ENCODE data around the gene SLC17A8. TPM values are rescaled to one million over a fixed set of nuclear protein-coding genes. Genes with fewer than 3 reads are reported as not detected.

Gene SLC17A8
- total and polyA plus RNA-seq, 2 donors (not counting 3 experiments of a cell fraction or from before 2014, with no cell fraction given) = not detected

DNA sequence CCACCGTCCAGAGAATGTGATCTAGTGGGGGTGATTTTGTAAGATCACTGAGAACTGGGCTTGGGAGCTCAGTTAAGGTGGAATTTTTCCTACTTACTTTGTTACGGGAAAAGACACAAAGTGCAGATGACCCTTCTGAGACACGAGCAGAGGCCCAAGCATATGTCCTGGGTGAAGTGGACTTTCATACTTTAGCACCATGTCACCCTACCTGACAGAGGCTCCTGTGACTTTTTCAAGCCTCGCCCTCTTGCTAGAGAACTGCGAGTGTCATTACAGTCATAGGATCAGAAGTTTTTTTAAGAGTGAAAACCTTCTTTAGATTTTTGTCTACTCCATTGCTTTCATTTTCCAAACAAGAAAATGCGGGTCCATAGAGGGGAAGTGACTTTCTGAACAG is 56.1 kb downstream of the SLC17A8 start:
- ChIA-PET POLR2A (no interaction called here), CTCF (interaction anchor here (1.2 to 4.7 kb wide), 2 partner anchors 8 to 12 kb away, joined by 3 to 31 read pairs; no protein-coding TSS in a partner anchor)
- no TSS peak for BruUV-seq (replicated peaks)

More for the DNA sequence above, 56.1 kb downstream of the SLC17A8 start:
- Histone ChIP-seq H3K9ac (replicated peaks; ENCODE audit: extremely low read depth, insufficient read depth, low read length) (no peak overlapping the region), H3K79me2 (ENCODE audit: control insufficient read depth, insufficient read depth, low read length) (no peaks in the 10 kb centered on the region), H3K27ac (ENCODE audit: insufficient read depth, low read depth, low read length) (no peak overlapping the region), H3K4me1 (ENCODE audit: control insufficient read depth, extremely low read depth, insufficient read depth, low read length) (no peaks in the 10 kb centered on the region), H2AFZ (ENCODE audit: low read depth, low read length) (no peak overlapping the region), H3K36me3 (ENCODE audit: control insufficient read depth in 2 of 2, extremely low read depth in 1 of 2, insufficient read depth in 2 of 2, low read length in 2 of 2) (no peaks in the 10 kb centered on the region), H3K4me3 (replicated peaks in 1 of 3; ENCODE audit: insufficient read depth in 1 of 3, low read depth in 1 of 3, low read length in 3 of 3) (no peak overlapping the region), H4K20me1 (replicated peaks; ENCODE audit: control insufficient read depth, extremely low read depth, insufficient read depth, low read length) (no peaks in the 10 kb centered on the region), H3K9me1 (replicated peaks; ENCODE audit: control insufficient read depth, extremely low read depth, insufficient read depth, low read length) (no peaks in the 10 kb centered on the region), H3K27me3 (ENCODE audit: control insufficient read depth in 2 of 2, insufficient read depth in 2 of 2, low read length in 2 of 2) (no peaks in the 10 kb centered on the region), H3K9me3 (replicated peaks; ENCODE audit: control insufficient read depth, insufficient read depth, low read length) (no peaks in the 10 kb centered on the region), H3K4me2 (ENCODE audit: insufficient read depth, low read length) (no peak overlapping the region)
- intact Hi-C loops (cut with micrococcal nuclease) (no loop called here), dilution Hi-C loops (cut with MboI; ENCODE audit: extremely low pct_ligation_motif_present, low sequenced_read_pairs) (no loop called here)
- FAIRE-seq (no peak), DNase-seq (ENCODE audit: low read depth, low spot score) (no peak)
- TF ChIP-seq POLR2A (IDR thresholded peaks at IDR 0.05; ENCODE audit: low read depth, low read length) (no peak), JUN (IDR thresholded peaks at IDR 0.05; ENCODE audit: borderline replicate concordance, insufficient read depth, insufficient read length, low read depth) (no peak), EZH2 (IDR thresholded peaks at IDR 0.05; ENCODE audit: borderline replicate concordance, low read depth, low read length, severe bottlenecking) (no peak), GATA2 (IDR thresholded peaks at IDR 0.05; ENCODE audit: insufficient read depth, insufficient read length, low read depth, low read length) (no peak), POLR2AphosphoS5 (IDR thresholded peaks at IDR 0.05; ENCODE audit: insufficient read depth, low read depth, low read length) (no peak), CTCF (IDR thresholded peaks at IDR 0.05; ENCODE audit: extremely low read depth in 1 of 2, insufficient read depth in 1 of 2, low read depth in 1 of 2, low read length in 2 of 2) (no peak), FOS (IDR thresholded peaks at IDR 0.05; ENCODE audit: borderline replicate concordance, insufficient read depth, low read length) (no peak)
- TF ChIP-seq, protein P1, sequence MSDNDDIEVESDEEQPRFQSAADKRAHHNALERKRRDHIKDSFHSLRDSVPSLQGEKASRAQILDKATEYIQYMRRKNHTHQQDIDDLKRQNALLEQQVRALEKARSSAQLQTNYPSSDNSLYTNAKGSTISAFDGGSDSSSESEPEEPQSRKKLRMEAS (IDR thresholded peaks at IDR 0.05; ENCODE audit: insufficient read depth, insufficient read length) = no peak

Measured in endothelial cell of umbilical vein (primary cell).